ENCODE results near the gene FRAT2. TPM values are rescaled to one million over a fixed set of nuclear protein-coding genes. Genes with fewer than 3 reads are reported as not detected.
A peak's percentile ranks its signal among the peaks of the same experiment; 100 is the strongest.
"Not testable (repeated sequence)": the region's sequence is repeated elsewhere in the genome, so short reads cannot be mapped to it uniquely, and the experiment has no call there.

The FRAT2 gene
- total RNA-seq, 1 experiment from 2014 or later: 4.7 TPM

DNA sequence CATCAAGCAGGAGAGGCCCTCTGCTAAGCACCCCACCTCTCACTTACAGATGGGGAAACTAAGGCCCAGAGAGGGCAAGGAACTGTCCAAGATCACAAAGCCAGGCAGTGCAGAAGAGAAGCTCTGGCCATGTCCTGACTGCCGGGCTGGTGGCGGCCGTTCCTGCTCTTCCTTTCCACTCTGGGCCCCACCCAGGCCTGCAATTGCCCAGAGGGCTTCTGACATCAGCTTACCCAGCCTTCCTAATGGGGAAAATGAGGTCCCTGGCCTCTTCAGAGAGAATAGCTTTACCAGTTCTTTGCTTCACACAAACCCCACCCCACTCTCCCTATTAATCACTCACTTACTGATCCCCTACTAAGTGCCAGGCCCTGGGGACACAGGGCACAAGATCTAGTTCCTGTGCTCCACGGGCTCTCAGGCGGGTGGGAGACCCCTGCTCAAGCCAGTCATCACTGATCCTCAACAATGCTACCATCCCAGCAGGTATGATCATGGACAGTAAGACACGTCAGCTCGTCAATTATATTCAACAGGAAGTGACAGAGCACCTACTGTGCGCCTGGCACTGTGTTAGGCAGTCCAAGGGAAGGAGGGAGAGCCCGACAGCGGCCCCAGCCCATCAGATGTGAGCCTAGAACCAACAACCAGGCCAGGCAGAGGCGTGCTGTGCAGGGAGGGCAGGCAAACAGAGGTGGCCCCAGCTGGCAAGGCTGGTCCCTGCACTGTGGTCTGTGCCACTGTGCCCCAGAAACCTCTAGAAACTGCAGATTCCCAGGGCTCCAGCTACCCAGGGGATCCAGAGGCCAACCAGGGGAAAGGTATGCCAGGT is 26.4 kb upstream of the FRAT2 start:
- no peak for DNase-seq
- Histone ChIP-seq H3K27me3 (no peaks in the 10 kb centered on the region), H3K36me3 (peaks cover 35% of the 10 kb centered on the region), H3K4me3 (no peak overlapping the region), H3K9me3 (no peaks in the 10 kb centered on the region)

DNA sequence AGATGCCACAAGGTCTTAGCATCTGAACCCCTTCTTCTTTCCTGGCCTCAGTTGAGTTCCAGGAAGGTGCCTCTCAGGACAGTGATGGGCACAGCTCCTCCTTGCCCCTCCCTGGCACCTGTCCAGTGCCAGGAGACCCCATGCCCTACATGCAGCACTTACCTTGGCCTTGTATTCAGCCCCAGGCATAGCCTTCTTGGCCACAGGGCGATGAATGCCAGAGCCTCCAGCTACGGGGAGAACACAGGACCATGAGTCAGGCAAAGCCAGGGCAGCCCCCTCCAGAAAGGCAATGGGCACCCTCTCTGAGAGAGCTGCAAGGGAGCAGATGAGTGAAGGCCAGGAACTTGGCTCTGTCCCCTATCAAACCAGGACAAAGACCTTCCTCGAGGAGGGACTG is 24.3 kb upstream of the FRAT2 start:
- Histone ChIP-seq H3K27me3 (no peaks in the 10 kb centered on the region), H3K36me3 (peaks cover 35% of the 10 kb centered on the region), H3K4me3 (no peak overlapping the region), H3K9me3 (no peaks in the 10 kb centered on the region)
- no peak for DNase-seq

DNA sequence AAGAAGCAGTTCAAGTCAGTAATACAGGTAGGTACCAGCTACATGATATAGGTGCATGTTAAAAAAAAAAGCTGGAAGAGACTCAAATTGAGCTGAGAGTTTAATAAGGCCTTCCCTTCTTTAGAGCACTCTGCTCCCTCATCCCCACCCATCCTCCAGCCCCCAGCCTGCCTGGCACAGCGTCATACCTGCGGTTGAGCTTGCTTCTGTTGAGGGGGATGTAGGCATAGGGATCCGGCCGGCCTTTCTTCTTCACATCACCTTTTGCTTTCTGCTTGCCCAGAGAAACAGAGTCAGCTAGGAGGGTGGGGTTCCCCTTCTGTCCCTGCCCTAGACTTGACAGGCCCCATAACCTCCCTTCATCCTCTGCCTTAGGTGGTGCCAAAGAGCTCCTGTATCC is 23.8 kb upstream of the FRAT2 start:
- no peaks in the 10 kb centered on the region for H3K27me3 ChIP-seq
- H3K36me3 ChIP-seq: peaks cover 35% of the 10 kb centered on the region
- H3K4me3 ChIP-seq: no peak overlapping the region
- no peak for DNase-seq
- H3K9me3 ChIP-seq: no peaks in the 10 kb centered on the region

DNA sequence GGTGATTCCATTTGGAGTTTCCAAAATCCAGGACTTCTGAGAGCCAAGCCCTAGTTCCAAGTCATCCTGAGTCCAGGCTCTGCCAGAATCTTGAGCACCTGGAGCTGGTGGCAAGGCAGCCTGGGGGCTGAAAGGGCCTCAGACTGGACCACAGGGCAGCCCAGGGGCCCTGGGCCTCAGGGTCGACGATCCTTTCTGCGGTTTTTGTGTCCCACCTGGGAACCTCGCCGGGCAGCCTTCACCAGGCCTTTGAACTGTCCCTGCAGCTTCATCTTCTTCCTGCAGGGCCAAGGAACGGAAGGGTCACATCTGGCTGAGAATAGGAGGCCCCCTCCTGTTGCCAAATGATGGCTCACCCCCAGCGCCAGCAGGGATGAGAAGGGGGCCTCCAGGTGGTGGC is 22.4 kb upstream of the FRAT2 start:
- peaks cover 37% of the 10 kb centered on the region for H3K36me3 ChIP-seq
- H3K4me3 ChIP-seq: no peak overlapping the region
- H3K27me3 ChIP-seq: no peaks in the 10 kb centered on the region
- DNase-seq: no peak
- no peaks in the 10 kb centered on the region for H3K9me3 ChIP-seq

DNA sequence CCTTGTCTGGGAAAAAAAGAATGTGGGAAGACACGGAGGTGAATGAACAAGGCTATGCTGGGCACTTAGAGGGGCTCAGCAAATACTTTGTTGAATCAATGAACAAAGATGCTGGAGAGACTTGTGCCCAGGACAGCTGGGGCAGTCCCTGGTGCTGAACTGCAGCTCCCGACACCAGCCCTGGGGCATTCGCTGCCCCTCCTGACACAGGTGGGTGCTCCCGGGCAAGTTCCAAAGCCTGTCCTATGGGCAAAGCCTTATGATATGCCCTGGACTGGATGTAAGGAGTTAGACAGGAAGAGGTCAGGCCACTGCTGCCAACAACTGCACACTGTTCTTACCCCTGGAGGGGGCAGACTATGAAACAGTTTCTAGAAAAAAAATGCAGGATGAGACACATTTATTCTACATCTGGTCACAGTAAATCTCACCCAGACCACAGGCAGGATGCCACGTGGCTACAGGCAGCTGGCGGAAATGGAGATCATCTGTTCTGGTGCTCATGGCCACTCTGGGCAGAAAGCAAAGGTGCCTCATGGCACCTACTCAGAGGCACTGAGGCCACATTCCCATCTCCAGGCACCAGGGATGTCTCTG is 21.9 kb upstream of the FRAT2 start:
- Histone ChIP-seq H3K9me3 (no peaks in the 10 kb centered on the region), H3K4me3 (no peak overlapping the region), H3K36me3 (peaks cover 37% of the 10 kb centered on the region), H3K27me3 (no peaks in the 10 kb centered on the region)
- DNase-seq: no peak

DNA sequence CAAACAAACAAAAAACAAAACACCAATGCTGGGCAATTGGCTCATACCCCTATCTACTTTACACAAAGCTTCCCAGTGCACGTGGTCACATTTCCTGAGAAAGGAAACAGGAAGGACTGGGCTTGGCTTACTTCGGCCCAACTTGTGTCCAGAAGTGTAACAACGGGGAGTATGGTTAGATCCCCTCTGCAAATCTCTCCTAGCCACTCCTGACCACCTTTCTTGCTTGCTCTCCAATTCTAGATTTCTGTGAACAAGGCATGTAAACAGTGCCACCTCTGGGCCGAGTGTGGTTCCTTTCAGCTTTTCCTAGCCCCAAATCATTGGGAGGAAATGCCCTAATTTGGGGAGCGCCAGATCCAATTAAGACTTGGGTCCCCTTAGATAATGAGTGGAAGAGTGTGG is 21.0 kb upstream of the FRAT2 start:
- Histone ChIP-seq H3K36me3 (peaks cover 34% of the 10 kb centered on the region), H3K9me3 (no peaks in the 10 kb centered on the region), H3K27me3 (no peaks in the 10 kb centered on the region), H3K4me3 (no peak overlapping the region)
- no peak for DNase-seq

DNA sequence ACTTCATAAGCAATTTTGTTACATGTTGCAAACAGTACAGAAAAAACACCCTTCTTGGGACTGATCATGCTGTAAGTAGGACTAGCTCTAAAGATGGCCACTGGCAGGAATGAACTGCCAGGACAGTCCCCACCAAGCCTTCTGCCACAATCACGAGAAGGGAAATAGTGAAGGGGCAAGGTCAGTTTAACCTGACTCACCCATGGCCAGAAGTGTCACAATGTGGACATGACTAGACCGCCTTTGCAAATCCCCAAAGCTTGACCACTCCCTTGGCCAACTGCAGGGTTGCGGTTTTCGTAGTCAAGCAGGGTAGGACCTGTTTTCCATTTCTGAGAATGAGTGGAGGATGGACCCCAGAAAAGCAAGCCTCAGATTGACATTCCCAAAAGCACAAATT is 19.4 kb upstream of the FRAT2 start:
- no peak for DNase-seq
- H3K27me3 ChIP-seq: no peaks in the 10 kb centered on the region
- peaks cover 34% of the 10 kb centered on the region for H3K36me3 ChIP-seq
- no peak overlapping the region for H3K4me3 ChIP-seq
- H3K9me3 ChIP-seq: no peaks in the 10 kb centered on the region

DNA sequence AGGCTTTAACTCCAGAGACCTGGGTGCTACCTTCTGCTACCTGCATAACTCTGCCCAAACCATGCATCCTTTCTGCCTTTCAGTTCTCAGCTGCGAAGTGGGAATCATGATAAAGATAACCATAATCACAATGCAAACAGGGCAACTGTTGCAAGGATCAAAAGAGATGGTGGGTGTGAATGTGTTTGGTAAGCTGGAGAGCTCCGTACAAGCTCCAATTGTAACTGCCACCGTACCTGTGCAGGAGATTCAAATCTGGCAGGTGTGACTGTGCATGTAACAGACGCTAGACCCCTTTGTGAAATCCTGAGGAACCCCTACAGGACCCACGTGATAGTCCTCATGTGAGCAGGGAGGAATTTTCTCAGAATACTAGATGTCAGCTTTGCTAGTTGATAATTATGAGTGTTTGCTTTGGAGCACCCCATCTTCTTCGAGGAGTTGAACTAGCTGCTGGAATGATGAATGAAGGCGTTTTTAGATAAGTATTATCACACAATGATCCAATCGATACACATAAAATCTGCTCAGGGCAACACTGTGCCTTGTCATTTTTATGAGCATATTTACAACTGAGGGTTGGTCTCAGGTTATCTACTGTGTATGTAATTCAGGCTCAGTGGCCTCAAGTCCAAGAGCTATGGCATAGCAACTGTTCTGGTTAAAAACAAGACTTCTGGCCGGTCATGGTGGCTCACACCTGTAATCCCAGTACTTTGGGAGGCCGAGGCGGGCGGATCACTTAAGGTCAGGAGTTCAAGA is 15.4 kb upstream of the FRAT2 start:
- no peak overlapping the region for H3K4me3 ChIP-seq
- H3K9me3 ChIP-seq: no peaks in the 10 kb centered on the region
- DNase-seq: no peak
- no peaks in the 10 kb centered on the region for H3K27me3 ChIP-seq
- H3K36me3 ChIP-seq: peaks cover 11% of the 10 kb centered on the region; the same call in 1 of the 2 replicates

DNA sequence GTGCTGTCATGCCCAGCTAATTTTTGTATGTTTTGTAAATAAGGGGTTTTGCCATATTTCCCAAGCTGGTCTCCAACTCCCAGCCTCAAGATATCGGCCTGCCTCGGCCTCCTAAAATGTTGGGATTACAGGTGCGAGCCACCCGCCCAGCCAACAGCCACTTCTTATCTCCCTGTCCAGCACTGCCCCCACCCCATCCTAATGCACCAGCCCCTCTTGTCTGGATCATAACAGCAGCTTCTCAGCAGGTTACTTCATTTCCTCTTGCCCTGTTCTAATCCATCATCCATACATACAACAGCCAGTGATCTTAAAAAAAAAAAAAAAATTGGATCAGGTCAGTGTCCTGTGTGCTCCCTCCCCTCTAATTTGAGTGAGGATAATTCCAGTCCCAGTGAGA is 12.8 kb upstream of the FRAT2 start:
- peaks cover 9% of the 10 kb centered on the region; the same call in 1 of the 2 replicates for H3K36me3 ChIP-seq
- DNase-seq: no peak
- H3K9me3 ChIP-seq: no peaks in the 10 kb centered on the region
- H3K27me3 ChIP-seq: no peaks in the 10 kb centered on the region
- no peak overlapping the region for H3K4me3 ChIP-seq

DNA sequence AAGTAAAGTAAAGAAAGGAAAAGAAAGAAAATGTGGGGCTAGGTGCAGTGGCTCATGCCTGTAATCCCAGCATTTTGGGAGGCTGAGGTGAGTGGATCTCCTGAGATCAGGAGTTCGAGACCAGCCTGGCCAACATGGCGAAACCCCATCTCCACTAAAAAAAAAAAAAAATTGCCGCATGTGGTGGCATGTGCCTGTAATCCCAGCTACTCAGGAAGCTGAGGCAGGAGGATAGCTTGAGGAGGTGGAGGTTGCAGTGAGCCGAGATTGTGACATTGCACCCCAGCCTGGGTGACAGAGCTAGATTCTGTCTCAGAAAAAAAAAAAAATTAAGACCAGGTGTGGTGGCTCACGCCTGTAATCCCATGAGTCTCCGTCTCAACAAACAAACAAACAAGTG is 9.1 kb upstream of the FRAT2 start:
- not testable (repeated sequence) for H3K4me3 ChIP-seq, DNase-seq, H3K36me3 ChIP-seq, H3K27me3 ChIP-seq, H3K9me3 ChIP-seq

DNA sequence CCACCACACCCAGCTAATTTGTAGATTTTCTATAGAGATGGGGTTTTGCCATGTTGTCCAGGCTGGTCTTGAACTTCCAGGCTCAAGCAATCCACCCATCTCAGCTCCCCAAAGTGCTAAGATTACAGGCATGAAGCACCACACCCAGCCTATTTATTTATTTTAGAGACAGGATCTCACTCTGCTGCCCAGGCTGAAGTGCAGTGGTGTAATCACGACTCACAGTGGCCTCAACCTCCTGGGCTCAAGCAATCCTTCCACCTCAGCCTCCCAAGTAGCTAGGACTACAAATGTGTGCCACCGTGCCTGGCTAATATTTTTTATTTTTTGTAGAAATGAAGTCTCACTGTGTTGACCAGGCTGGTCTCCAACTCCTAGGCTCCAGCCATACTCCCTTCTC is 6.9 kb upstream of the FRAT2 start:
- no peak overlapping the region for H3K4me3 ChIP-seq
- no peaks in the 10 kb centered on the region for H3K9me3 ChIP-seq
- peaks cover 6% of the 10 kb centered on the region for H3K27me3 ChIP-seq
- DNase-seq: no peak
- no peaks in the 10 kb centered on the region for H3K36me3 ChIP-seq

DNA sequence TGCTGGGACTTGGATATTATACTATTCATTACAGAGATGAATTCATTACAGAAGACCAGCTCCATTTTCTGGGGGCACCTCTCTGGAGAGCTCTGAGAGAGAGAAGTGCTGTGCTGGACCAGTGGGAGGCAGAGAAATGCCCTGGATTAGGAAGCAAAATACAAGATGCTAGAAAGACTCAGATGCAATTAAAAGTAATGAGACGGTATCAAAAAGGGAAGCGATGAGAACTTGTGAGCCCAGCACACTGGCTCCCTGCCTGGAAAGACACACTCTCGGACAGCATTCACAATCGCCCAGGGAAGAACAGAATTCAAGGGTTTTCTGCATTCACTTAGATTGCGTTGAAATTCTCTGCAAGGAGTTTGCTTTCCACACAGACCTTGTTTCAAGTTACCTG is 3.5 kb upstream of the FRAT2 start:
- 0 out of 2 replicates have a peak, but pooled peaks cover 2% of the 10 kb centered on the region for H3K36me3 ChIP-seq
- no peak for DNase-seq
- H3K4me3 ChIP-seq: no peak overlapping the region
- no peaks in the 10 kb centered on the region for H3K9me3 ChIP-seq
- peaks cover 6% of the 10 kb centered on the region for H3K27me3 ChIP-seq

DNA sequence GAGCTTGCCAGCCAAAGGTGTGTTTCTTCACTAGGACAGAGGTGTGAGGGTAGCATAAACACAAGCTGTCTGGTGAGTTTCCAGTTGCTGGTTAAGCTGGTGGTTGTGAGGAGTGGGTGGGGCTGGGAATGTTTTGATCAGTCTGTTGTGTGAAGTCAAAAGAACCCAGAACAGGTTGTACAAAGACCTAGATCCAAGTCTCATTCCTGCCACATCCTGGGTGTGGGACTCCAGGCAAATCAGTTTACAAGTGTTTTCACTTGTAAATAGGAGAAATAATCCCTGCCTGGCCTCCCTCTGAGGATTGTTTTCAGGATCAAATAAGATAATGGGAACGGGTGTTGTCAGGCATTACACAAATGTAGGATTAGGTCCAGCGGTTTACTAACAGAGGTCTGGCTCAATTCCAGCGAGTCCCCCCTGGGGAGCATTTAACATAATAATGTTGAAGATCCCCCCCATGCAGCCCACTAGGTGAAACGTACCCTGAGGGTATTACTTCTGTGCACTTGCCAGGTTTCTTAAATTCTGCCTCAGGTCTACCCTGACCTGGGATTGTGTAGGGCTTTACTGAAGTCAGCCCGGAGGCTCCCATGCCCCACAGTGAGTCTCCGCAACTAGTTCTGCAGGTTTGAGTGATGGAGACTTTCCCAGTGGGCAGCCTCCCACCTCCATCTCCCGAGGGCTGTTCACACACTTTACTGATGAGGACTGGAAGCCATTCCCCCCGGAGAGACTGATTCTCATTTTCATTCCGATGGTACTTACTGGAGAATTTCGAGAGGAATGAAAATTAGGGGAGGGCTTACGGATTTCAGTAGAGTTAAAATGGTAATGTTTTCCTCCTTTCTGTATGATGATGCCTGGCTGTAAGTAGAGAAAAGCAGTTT is 2.7 kb upstream of the FRAT2 start:
- Histone ChIP-seq H3K27me3 (peaks cover 6% of the 10 kb centered on the region), H3K4me3 (no peak overlapping the region), H3K9me3 (no peaks in the 10 kb centered on the region), H3K36me3 (peaks cover 5% of the 10 kb centered on the region)
- DNase-seq: no peak

DNA sequence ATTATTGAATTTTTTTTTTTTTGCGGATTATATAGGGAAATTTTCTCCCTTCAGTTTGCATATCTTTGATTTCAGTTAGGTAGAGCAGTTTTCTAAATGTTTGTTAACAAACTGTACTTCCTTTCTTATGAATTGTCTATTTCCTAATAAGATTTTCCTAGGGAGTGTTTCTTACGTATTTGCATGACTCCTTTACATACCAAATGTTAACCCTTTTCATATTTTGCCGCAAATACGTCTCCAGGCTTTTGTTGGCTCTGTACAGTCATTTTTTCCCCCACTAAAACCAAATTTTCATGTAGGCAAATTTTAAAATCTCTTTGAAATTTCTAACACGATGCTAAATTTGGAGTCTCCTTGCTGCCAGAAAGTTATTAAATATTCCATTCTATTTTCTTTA is 1.9 kb upstream of the FRAT2 start:
- H3K9me3 ChIP-seq: no peaks in the 10 kb centered on the region
- H3K27me3 ChIP-seq: peaks cover 6% of the 10 kb centered on the region
- no peak for DNase-seq
- H3K4me3 ChIP-seq: no peak overlapping the region
- peaks cover 9% of the 10 kb centered on the region for H3K36me3 ChIP-seq

DNA sequence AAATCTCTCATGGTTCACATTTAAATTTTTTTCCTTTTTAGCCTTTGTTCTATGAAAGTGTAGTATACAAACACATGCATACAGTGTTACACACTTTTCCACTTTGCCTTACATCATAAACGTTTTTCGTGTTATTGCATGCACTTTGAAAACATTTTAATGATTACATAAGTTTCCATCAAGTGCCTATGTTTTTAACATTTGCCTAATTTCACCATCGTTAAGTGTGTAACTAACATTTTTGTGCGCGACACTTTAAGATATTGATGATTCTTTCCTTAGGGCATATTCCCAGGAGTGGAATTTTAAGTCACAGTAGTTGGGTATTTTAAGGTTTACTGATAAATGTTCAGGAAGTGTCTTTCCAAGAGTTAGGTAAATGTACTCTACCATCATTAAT is 1.5 kb upstream of the FRAT2 start:
- no peak for DNase-seq
- Histone ChIP-seq H3K9me3 (no peaks in the 10 kb centered on the region), H3K36me3 (peaks cover 9% of the 10 kb centered on the region), H3K4me3 (no peak overlapping the region), H3K27me3 (peaks cover 6% of the 10 kb centered on the region)

DNA sequence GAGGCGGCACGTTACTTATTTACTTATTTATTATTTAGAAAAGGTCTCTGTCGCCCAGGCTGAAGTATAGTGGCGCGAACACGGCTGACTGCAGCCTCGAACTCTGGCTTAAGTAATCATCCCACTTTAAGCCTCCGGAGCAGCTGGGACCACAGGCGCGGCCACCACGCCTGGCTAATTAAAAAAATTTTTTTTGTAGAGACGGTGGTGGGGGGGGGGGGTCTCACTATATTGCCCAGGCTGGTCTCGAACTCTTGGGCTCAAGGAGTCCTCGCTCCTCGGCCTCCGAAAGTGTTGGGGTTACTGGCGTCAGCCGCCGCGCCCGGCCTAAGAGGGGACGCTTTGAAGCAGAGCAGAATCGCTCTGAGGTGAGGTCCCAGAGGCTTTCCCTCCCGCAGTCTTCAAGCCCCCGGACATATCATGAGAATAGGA is 675 bp upstream of the FRAT2 start:
- H3K36me3 ChIP-seq: peaks cover 9% of the 10 kb centered on the region
- DNase-seq: no peak
- no peaks in the 10 kb centered on the region for H3K9me3 ChIP-seq
- peaks cover 6% of the 10 kb centered on the region for H3K27me3 ChIP-seq
- H3K4me3 ChIP-seq: peak overlapping the region; percentile 78

Data from MG63 (cell line).